ENCODE results near the gene SSTR1. TPM values are rescaled to one million over a fixed set of nuclear protein-coding genes. Genes with fewer than 3 reads are reported as not detected.

The SSTR1 gene
- total RNA-seq, 1 donor from 2014 or later, result not detected

DNA sequence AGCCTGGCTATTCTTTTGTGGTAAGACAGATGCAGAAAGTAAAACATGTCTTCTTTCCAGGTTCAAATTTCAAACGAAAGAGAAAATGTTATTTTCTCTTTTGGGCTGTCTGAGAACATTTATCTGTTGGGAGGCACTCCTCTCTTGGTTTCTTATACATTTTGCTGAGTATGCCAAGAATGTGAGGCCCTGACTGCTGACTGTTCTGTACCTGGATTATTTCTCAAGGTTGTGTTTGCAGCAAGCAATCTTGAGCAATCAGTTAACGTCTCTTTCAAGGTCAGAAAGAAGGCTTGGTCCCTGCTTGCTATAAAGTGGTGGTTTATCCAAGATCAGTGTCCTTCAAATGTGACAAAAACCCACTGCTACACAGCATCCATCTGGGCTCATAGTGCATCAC is 9.8 kb downstream of the SSTR1 start:
- Mint-ChIP-seq H3K9me3 (ENCODE audit: unreplicated experiment) (no peaks in the 10 kb centered on the region), H3K36me3 (ENCODE audit: unreplicated experiment) (no peaks in the 10 kb centered on the region), H3K4me3 (ENCODE audit: unreplicated experiment) (no peak overlapping the region), H3K27ac (ENCODE audit: unreplicated experiment) (no peak overlapping the region), H3K27me3 (ENCODE audit: unreplicated experiment) (peaks cover 11% of the 10 kb centered on the region), H3K4me1 (ENCODE audit: unreplicated experiment) (no peaks in the 10 kb centered on the region)
- DNase-seq (ENCODE audit: extremely low spot score, unreplicated experiment), result no peak
- TF ChIP-seq, protein P1, sequence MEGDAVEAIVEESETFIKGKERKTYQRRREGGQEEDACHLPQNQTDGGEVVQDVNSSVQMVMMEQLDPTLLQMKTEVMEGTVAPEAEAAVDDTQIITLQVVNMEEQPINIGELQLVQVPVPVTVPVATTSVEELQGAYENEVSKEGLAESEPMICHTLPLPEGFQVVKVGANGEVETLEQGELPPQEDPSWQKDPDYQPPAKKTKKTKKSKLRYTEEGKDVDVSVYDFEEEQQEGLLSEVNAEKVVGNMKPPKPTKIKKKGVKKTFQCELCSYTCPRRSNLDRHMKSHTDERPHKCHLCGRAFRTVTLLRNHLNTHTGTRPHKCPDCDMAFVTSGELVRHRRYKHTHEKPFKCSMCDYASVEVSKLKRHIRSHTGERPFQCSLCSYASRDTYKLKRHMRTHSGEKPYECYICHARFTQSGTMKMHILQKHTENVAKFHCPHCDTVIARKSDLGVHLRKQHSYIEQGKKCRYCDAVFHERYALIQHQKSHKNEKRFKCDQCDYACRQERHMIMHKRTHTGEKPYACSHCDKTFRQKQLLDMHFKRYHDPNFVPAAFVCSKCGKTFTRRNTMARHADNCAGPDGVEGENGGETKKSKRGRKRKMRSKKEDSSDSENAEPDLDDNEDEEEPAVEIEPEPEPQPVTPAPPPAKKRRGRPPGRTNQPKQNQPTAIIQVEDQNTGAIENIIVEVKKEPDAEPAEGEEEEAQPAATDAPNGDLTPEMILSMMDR (IDR thresholded peaks at IDR 0.05), result no peak

DNA sequence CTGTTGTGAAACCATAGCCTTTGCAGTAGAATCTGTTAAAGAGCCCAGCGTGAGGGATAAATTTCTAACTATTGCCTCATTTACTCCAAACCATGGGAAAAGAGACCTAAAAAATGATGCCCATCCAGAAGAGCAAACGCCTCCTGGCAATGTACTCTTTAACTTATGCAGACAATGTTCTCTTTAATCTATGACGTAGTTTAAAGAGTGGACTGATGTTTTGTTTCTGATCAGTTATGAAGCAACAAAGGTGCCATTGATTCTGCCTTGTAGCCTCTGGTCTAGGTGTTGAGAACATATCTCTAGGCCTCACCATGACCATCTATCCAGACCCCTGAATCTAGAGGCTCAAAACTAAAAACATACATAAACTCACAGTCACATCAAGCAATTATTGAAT is 13.4 kb downstream of the SSTR1 start:
- no peaks in the 10 kb centered on the region for H3K9me3 Mint-ChIP-seq (ENCODE audit: unreplicated experiment)
- no peaks in the 10 kb centered on the region for H3K36me3 Mint-ChIP-seq (ENCODE audit: unreplicated experiment)
- DNase-seq (ENCODE audit: extremely low spot score, unreplicated experiment), result no peak
- no peak overlapping the region for H3K4me3 Mint-ChIP-seq (ENCODE audit: unreplicated experiment)
- H3K27me3 Mint-ChIP-seq (ENCODE audit: unreplicated experiment), result peaks cover 3% of the 10 kb centered on the region
- no peak overlapping the region for H3K27ac Mint-ChIP-seq (ENCODE audit: unreplicated experiment)
- TF ChIP-seq, protein P1 (IDR thresholded peaks at IDR 0.05), result no peak
- H3K4me1 Mint-ChIP-seq (ENCODE audit: unreplicated experiment), result no peaks in the 10 kb centered on the region

DNA sequence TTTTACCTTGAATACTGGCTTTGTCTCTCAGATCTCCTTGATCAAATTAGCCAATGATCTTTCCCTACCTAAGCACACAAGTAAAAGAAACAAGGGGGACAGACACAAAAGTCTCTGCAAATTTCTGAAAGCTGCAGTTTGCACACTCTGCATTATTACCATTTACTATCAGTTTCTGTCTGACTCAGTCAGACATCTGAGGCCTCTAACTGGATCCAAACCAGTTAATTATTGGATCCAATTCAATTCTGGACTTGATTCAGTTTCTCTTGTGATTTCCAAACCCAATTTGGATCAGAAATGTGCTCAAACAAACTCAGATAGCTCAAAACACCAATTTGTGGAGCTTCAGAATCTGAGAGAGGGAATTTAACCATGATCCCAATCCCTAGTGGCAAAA is 16.6 kb downstream of the SSTR1 start:
- no peak overlapping the region for H3K27ac Mint-ChIP-seq (ENCODE audit: unreplicated experiment)
- no peaks in the 10 kb centered on the region for H3K9me3 Mint-ChIP-seq (ENCODE audit: unreplicated experiment)
- no peaks in the 10 kb centered on the region for H3K27me3 Mint-ChIP-seq (ENCODE audit: unreplicated experiment)
- H3K4me1 Mint-ChIP-seq (ENCODE audit: unreplicated experiment), result no peaks in the 10 kb centered on the region
- H3K36me3 Mint-ChIP-seq (ENCODE audit: unreplicated experiment), result no peaks in the 10 kb centered on the region
- TF ChIP-seq, protein P1 (IDR thresholded peaks at IDR 0.05), result no peak
- no peak for DNase-seq (ENCODE audit: extremely low spot score, unreplicated experiment)
- H3K4me3 Mint-ChIP-seq (ENCODE audit: unreplicated experiment), result no peak overlapping the region

DNA sequence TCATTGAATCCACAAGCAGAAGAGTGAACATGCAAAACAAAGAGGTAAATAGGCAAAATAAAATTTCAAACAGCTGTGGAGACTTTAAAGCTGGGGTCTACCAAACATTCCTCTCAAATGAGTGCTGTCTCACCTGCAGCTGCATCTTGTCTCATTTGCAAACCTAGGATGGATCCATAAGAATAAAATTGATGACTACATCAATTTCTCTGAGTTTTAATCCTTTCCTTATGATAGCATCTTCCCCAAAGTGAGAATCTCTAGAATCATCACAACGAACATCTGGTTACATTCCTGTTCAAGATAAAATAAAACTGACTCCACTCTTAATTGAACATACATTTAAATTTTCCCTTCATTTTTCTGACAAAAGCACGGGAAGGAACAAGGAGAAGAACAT is 18.2 kb downstream of the SSTR1 start:
- no peaks in the 10 kb centered on the region for H3K27me3 Mint-ChIP-seq (ENCODE audit: unreplicated experiment)
- no peak overlapping the region for H3K4me3 Mint-ChIP-seq (ENCODE audit: unreplicated experiment)
- H3K36me3 Mint-ChIP-seq (ENCODE audit: unreplicated experiment), result no peaks in the 10 kb centered on the region
- H3K4me1 Mint-ChIP-seq (ENCODE audit: unreplicated experiment), result no peaks in the 10 kb centered on the region
- DNase-seq (ENCODE audit: extremely low spot score, unreplicated experiment), result no peak
- no peak overlapping the region for H3K27ac Mint-ChIP-seq (ENCODE audit: unreplicated experiment)
- no peaks in the 10 kb centered on the region for H3K9me3 Mint-ChIP-seq (ENCODE audit: unreplicated experiment)
- TF ChIP-seq, protein P1 (IDR thresholded peaks at IDR 0.05), result no peak

DNA sequence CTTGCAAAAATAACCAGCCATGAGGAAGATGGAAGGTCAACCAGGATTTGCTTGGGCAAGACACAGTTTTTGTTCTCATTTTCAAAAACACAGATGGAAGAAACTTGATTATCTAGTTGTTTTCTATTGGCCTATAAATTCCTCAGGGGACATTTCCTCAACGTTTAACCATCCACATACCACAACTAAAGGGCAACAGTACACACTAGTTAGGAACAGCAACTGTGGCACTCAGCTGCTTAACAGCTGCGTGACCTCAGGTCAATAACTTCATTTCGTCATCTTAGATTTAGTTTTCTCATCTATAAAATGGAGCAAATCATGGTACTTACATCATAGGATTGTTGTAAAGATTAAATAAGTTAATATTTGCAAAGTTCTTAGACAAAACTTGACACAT is 18.7 kb downstream of the SSTR1 start:
- H3K9me3 Mint-ChIP-seq (ENCODE audit: unreplicated experiment), result no peaks in the 10 kb centered on the region
- TF ChIP-seq, protein P1 (IDR thresholded peaks at IDR 0.05), result no peak
- no peak for DNase-seq (ENCODE audit: extremely low spot score, unreplicated experiment)
- H3K27ac Mint-ChIP-seq (ENCODE audit: unreplicated experiment), result no peak overlapping the region
- no peaks in the 10 kb centered on the region for H3K36me3 Mint-ChIP-seq (ENCODE audit: unreplicated experiment)
- no peak overlapping the region for H3K4me3 Mint-ChIP-seq (ENCODE audit: unreplicated experiment)
- H3K4me1 Mint-ChIP-seq (ENCODE audit: unreplicated experiment), result no peaks in the 10 kb centered on the region
- H3K27me3 Mint-ChIP-seq (ENCODE audit: unreplicated experiment), result peaks cover 2% of the 10 kb centered on the region

Measured in osteocyte (in vitro differentiated cells).